Measurements from ENCODE around the gene KCNA10. TPM values are rescaled to one million over a fixed set of nuclear protein-coding genes. Genes with fewer than 3 reads are reported as not detected.

KCNA10 gene
- total and polyA plus RNA-seq, 2 donors (not counting 3 experiments of a cell fraction or from before 2014, with no cell fraction given), result not detected

GRCh38 chr1:110556471-110556807 lies 37.5 kb upstream of the KCNA10 start:
- no TSS peak for BruUV-seq (replicated peaks)
- peaks cover 13 to 20% of the 10 kb centered on the region in 2 experiments for H3K27me3 ChIP-seq (ENCODE audit: control insufficient read depth in 2 of 2, insufficient read depth in 2 of 2, low read length in 2 of 2)
- intact Hi-C loops (cut with micrococcal nuclease), result loop anchor here (10.0 kb wide), 1 partner anchor 228 kb away; no protein-coding TSS in a partner anchor
- dilution Hi-C loops (cut with MboI; ENCODE audit: extremely low pct_ligation_motif_present, low sequenced_read_pairs), result no loop called here
- H2AFZ ChIP-seq (ENCODE audit: low read depth, low read length), result no peak overlapping the region
- no peaks in the 10 kb centered on the region for H3K9me1 ChIP-seq (replicated peaks; ENCODE audit: control insufficient read depth, extremely low read depth, insufficient read depth, low read length)
- TF ChIP-seq EZH2 (IDR thresholded peaks at IDR 0.05; ENCODE audit: borderline replicate concordance, low read depth, low read length, severe bottlenecking) (no peak), CTCF (IDR thresholded peaks at IDR 0.05; ENCODE audit: extremely low read depth in 1 of 2, insufficient read depth in 1 of 2, low read depth in 1 of 2, low read length in 2 of 2) (no peak), MAX (IDR thresholded peaks at IDR 0.05; ENCODE audit: insufficient read depth, insufficient read length) (no peak), JUN (IDR thresholded peaks at IDR 0.05; ENCODE audit: borderline replicate concordance, insufficient read depth, insufficient read length, low read depth) (no peak), MYC (IDR thresholded peaks at IDR 0.05; ENCODE audit: low read depth, low read length) (no peak)
- CTCF ChIA-PET, result interaction anchor here (1.2 to 2.7 kb wide), 10 partner anchors 8 to 227 kb away, joined by 3 to 10 read pairs (median 4); no protein-coding TSS in a partner anchor
- no peak overlapping the region for H3K4me2 ChIP-seq (ENCODE audit: insufficient read depth, low read length)
- POLR2A ChIA-PET, result no interaction called here
- no peaks in the 10 kb centered on the region for H3K36me3 ChIP-seq (ENCODE audit: control insufficient read depth in 2 of 2, extremely low read depth in 1 of 2, insufficient read depth in 2 of 2, low read length in 2 of 2)
- no peaks in the 10 kb centered on the region for H3K4me1 ChIP-seq (ENCODE audit: control insufficient read depth, extremely low read depth, insufficient read depth, low read length)
- FAIRE-seq (no peak), DNase-seq (ENCODE audit: low read depth, low spot score) (no peak)
- H4K20me1 ChIP-seq (replicated peaks; ENCODE audit: control insufficient read depth, extremely low read depth, insufficient read depth, low read length), result no peaks in the 10 kb centered on the region
- no peak overlapping the region for H3K4me3 ChIP-seq (replicated peaks in 1 of 3; ENCODE audit: insufficient read depth in 1 of 3, low read depth in 1 of 3, low read length in 3 of 3)
- H3K79me2 ChIP-seq (ENCODE audit: control insufficient read depth, insufficient read depth, low read length), result no peaks in the 10 kb centered on the region
- H3K9me3 ChIP-seq (replicated peaks; ENCODE audit: control insufficient read depth, insufficient read depth, low read length), result no peaks in the 10 kb centered on the region
- H3K9ac ChIP-seq (replicated peaks; ENCODE audit: extremely low read depth, insufficient read depth, low read length), result no peak overlapping the region
- no peak overlapping the region for H3K27ac ChIP-seq (ENCODE audit: insufficient read depth, low read depth, low read length)
